Frontal cortex (tissue), 4 donors: ENCODE data around the gene GRAMD1C. TPM values are rescaled to one million over a fixed set of nuclear protein-coding genes. Genes with fewer than 3 reads are reported as not detected.
A peak's percentile ranks its signal among the peaks of the same experiment; 100 is the strongest.

Experiments
- DNase-seq, 2 donors: peaks; one replicate each; pipeline ENCODE4 v3.0.0; 2012; ENCODE audit warnings: low spot score in 2 of 2
- FAIRE-seq: peaks from 2 replicates; lab custom pipeline; 2012; peaks lifted over from hg19 to GRCh38; lab: Jason Lieb, UNC
- total RNA-seq: library from RNA; depleted of rRNA; stranded (reverse); fragments of >200 nt; gene quantifications from one replicate; pipeline ENCODE4 v1.2.3, GENCODE V29; 2014
- donor health status: control.
- donor health status: control.
- donor health status: control.

The GRAMD1C gene
- total RNA-seq, 1 donor from 2014 or later: 5.3 TPM

DNA sequence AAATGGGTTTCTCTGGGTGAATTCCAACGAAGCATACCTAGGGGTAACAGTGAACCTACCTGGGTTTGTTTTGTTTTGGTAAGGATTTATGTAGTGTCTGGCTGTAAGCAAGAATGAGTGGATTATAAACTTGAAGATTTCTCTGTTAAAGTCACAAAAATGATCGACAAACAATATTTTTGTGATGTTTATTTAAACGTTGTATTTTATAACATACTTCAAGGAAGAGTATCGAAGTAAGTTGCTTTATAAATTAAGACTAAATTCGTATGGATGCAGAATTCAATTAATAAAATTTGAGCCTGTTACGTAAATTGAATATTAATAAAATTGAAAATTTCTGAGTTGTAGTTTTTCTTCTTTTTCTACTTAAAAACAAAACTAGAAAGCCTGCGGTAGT, 108.2 kb downstream of the GRAMD1C start:
- no peak for FAIRE-seq
- no peak for DNase-seq

DNA sequence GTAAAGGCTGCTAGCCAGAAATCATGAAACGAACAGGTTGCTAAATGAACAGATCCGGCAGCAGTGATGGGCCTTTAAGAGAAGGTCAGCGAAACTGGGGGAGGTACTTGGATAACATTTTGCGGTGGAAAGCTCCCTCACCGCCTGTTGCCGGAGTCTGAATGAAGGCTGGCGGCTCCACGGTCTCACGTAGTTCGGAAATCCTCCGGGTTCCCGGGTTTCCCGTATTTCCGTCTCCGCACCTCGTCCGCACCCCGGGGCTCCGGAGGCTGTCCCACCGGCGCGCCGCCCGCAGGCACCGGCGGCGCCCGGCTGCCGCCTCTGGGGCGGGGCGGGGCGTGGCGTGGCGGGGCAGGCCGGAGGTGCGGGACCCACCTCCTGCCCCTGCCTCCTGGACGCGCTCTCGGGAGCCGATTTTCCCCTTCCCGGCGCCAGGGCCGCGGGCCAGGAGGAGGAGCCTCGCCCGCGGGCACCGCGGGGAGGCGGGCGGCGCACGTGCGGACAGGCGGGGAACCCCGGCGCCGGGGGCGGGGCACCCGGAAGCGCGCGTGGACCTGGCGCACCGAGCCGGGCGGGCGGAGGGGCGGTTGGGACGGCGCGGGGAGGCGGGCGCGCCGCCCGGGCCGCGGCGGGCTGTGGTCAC, 108.9 kb downstream of the GRAMD1C start, which contains the start of gene ZDHHC23:
Gene ZDHHC23, plus strand, starts transcription at position 642 of the 643 bp plus-strand sequence. CDS start 790 bp downstream, outside the sequence.
- DNase-seq (peak; percentile 76 to 79), FAIRE-seq (no peak)

DNA sequence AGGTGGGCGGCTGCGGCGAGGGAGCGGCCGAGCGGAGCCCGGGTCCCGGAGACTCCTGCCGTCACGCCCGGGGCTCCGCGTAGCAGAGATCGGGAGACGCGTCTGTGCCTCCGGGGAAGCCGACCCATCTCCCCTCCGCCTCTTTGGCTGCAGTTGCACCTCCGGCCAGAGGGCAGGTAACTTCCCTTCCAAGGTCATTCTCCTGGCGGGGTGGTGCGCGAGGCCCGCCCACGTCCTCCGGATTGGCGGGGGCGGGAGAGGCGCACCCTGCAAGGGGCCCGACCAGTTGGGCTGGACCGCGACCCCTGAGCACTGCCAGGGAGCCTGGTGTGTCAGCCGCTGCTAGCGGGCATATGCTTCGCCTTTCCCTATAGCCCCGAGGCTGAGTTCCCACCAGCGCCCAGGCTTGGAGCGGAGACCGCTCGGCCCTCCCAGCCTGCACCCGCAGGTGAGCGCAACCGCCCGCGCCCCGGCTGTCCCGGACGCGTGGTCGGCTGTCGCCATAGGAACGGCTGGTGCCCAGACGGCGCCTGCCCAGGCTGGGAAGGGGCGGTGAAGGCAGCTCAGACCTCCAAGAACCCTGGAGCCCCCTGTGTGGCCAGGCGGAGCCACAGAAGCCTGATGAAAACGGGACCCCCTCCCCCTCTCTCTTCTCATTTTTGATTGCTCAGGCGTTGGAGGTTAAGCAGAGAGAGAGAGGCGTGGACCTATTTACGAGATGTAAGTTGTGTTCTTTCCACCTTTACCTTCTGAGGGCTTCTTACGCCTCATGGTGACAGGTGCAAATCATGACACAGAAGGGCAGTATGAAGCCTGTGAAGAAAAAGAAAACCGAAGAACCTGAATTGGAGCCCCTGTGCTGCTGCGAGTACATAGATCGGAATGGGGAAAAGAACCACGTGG, 109.7 kb downstream of the GRAMD1C start:
- DNase-seq (peak in 1 of 2 donors; percentile 34), FAIRE-seq (no peak)

DNA sequence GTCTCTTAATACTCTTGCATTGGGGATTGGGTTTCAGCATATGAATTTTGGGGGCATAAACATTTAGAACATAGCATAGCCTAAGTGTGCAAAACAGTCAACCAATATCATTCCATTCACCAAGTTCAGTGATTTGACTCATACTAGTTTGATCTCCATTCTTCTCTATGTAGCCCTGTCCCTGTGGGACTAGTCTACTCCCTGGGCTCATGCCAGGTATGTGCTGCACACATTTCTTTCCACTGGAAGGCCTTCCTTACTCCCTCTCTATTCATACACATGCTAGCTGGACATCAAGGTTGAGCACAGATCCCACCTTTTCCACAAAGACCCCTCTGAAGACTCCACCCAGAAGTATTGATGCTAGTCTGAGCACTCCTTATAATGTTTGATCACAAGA, 114.3 kb downstream of the GRAMD1C start:
- DNase-seq (no peak), FAIRE-seq (no peak)

DNA sequence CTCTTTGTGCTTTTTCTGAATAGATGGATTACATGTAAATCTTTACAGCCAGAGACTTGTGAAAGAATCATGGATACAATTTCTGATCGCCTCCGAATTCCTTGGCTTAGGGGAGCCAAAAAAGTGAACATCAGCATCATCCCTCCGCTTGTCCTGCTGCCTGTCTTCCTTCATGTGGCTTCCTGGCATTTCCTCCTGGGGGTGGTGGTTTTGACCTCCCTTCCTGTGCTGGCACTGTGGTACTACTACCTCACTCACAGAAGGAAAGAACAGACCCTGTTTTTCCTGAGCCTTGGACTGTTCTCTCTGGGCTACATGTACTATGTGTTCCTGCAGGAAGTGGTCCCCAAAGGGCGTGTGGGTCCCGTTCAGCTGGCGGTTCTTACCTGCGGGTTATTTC, 115.1 kb downstream of the GRAMD1C start:
- no peak for DNase-seq
- no peak for FAIRE-seq

DNA sequence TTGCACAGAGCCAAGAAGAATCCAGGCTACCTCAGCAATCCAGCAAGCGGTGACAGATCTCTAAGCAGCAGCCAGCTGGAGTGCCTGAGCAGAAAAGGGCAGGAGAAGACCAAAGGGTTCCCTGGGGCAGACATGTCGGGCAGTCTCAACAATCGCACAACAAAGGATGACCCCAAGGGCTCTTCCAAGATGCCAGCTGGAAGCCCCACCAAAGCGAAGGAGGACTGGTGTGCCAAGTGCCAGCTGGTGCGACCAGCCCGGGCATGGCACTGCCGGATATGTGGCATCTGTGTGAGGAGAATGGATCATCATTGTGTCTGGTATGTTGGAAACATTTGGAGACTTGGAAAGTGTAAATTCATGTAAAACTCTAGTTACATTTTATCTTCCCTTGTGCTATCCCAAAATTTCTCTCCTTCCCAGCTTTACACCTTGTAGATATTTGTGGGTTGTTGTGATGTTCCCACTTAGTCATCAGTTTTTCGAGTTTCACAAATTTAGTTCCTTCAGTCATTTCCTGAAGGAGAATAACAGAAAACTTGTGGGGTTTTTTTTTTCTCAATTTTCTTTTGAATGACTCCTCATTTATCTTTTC, 115.6 kb downstream of the GRAMD1C start:
- FAIRE-seq: no peak
- no peak for DNase-seq

DNA sequence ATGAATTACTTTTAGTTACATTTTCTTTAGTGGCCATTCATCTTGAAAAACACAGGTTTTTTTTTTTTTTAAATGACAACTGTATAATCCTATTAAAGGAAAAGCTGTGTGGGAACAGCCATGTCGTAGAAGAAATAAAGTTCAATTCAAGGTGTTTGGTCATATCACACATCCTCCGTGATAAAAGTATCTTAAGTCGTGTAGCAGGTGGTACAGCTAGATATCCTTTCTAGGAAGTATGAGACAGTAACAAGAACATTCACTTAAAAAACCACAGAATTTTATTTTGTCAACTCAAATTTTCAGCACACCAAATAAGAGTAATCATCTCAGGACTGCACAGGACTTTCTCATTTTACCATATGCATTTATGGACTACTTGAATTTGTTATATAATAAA, 125.3 kb downstream of the GRAMD1C start:
- FAIRE-seq: no peak

DNA sequence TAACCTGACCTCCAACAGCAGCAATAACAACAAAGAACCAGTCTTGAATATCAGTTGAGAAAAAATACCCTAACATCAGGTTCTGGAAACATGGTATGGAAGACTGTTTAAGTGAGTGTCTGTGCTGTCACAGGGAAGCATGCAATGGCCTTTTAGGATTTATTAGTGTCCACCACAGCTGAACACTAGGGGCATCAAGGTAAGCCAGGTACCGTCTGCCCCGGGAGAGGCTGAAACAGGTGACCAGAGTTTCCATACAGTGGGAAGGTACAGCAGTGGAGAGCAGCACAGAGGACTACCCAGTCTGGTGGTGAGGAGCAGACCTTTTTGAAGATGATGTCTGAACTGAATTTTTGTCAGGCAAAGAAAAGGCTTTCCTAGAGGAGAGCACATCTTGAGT, 127.6 kb downstream of the GRAMD1C start:
- DNase-seq: no peak
- no peak for FAIRE-seq

More for the DNA sequence above, 125.3 kb downstream of the GRAMD1C start:
- DNase-seq: no peak

DNA sequence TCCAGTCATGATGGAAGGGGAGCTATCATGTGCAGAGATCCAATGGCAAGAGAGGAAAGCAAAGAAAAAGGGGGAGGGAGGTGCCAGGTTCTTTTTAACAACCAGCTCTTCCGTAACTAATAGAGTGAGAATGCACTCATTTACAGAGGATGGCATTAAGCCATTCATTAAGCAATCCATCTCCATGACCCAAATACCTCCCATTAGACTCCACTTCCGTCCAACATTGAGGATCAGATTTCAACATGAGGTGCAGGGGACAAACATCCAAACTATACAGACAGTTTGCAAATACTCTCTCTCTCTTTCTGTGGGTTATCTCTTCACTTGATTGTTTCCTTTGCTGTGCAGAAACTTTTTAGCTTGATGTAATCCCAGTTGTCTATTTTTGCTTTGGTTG, 130.4 kb downstream of the GRAMD1C start:
- no peak for DNase-seq
- FAIRE-seq: no peak

DNA sequence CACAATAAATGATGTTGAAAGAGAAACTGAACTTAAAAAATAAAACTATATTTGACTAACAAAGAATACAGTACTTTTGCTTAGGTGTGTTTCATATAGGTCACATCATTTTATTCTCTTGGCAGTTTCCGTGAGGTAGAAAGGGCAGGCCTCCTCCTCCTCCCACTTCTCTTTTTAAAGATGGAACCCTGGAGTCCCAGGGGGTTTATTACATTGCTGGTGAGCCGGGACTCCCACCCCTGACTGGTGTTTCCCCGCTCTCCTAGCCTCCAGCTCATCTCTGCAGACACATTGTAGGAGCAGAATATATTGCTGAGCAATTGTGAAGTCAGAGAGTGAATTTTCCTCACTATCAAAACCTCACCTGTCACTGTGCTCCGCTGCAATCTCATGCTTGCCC, 139.2 kb downstream of the GRAMD1C start:
- no peak for FAIRE-seq
- no peak for DNase-seq

DNA sequence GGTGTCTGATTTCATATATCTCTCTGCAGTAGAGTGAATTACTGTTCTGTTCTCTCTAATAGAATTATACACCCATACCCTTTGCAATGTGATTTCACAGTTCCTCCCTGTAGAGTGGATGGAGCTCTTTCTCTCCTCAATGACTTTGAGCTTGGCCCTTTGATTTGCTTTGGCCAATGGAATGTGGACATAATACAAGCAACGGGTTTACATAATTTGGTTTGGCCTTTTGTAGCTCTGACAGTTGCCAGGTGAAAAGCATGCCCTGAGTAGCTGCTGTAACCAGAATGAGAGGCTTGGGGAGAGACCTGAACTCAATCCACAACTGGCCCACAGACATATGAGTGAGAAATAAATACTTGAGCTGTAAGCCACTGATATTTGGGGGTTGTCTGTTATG, 141.3 kb downstream of the GRAMD1C start:
- no peak for FAIRE-seq

DNA sequence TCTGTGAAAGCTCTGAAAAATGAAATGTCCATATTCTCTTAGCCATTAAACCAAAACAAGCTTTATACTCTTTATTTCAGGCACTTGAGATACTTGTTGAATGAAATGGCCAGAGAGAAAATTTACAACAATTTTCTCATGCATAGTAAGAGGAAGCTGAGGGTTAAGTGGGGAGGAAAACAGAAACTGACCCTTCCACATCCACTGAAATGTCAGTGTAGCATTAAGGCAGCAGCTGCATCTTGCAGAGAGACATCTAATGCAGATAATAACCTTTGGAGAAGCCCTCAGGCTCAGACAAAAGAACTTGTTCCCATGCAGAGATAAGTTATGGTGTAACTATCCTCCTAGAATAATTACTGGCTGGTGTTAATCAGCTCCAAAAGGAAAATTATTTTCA, 143.2 kb downstream of the GRAMD1C start:
- DNase-seq: no peak
- no peak for FAIRE-seq

More for the DNA sequence above, 141.3 kb downstream of the GRAMD1C start:
- DNase-seq: no peak

DNA sequence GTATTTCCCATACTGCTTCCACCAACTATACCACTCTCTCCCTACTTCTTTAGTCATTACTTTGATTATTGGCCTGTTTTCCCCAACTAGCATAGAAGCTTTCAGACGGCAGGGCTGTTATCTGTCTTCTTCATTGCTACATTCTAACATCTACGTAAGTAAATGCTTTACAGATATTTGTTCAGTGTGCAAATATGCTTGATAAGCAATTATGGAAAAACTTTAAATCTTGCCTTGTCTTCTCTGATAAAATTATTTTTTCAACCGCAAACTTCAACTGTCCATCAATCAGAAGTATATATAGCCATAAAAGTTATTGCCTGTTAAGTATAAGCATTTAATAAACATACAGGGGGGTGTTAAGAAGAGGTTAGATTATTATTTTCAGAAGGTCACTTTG, 145.0 kb downstream of the GRAMD1C start:
- FAIRE-seq: no peak
- no peak for DNase-seq

DNA sequence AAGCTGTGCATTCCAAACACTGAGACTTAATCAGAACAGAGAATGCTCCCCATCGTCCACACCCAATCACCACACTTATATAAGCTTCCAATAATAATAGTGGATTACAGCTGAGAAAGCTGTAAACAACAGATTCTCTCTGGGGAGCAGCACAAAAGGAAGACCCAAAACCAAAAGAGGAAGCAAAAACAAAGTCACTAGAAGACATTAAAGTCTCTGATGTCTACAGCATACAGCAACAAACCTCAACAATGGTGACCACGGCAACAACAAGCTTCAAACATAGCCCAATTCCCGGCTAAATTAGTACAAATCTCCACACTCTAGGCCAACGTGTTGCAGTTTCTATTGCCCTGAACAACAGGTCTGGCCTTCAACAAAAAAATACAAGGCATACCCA, 147.0 kb downstream of the GRAMD1C start:
- FAIRE-seq: no peak
- DNase-seq: no peak

Other genes with a start within 250 kb of the GRAMD1C start
- gene USF3, start 142.1 kb upstream of the GRAMD1C start, total RNA-seq: 13.5 TPM
- 60.7 TPM for gene NAA50, start 92.5 kb upstream of the GRAMD1C start, total RNA-seq
- 257 TPM for gene ATP6V1A, start 91.8 kb upstream of the GRAMD1C start, total RNA-seq
- gene ZDHHC23, start 109.2 kb downstream of the GRAMD1C start, total RNA-seq: 9.4 TPM
- gene CCDC191, start 217.7 kb downstream of the GRAMD1C start, total RNA-seq: 4.1 TPM
- gene QTRT2, start 217.9 kb downstream of the GRAMD1C start, total RNA-seq: 13.9 TPM